HG03097 (cell line): ENCODE results near the gene ADH4.
"Not testable (repeated sequence)": the region's sequence is repeated elsewhere in the genome, so short reads cannot be mapped to it uniquely, and the experiment has no call there.

Experiments
- ATAC-seq: cut with Tn5 transposase; IDR thresholded peaks from one replicate; pipeline ENCODE4 v1.9.1; 2021; ENCODE audit not compliant: unreplicated experiment, low FRiP score

Gene ADH4

DNA sequence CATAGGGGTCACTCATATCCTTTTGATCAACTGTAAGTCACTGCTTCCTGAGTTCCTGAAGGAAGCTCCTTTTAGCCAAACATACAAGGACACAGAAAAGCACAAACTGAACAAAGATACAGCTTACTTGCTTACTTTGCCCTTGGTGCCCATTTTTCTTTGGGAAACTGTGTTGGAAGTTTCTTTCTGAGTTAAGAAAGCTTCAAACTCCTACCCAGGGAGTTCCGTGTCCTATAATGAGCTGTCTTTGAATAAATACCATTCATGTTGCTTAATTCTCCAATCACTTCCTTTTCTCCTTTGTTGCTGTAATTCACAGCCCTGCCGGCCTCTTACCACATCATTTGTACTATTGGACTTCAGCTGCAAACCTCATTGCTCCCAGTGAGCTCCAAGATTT is at the start of gene ADH4:
TSS of gene ADH4 (minus strand) at position 228 of the 400 bp plus-strand sequence. CDS start at position 153, 75 bp downstream.
- no peak for ATAC-seq

GRCh38 chr4:99190336-99190735 is 46.2 kb upstream of the ADH4 start:
- ATAC-seq = no peak

GRCh38 chr4:99189900-99190299 is 45.8 kb upstream of the ADH4 start:
- not testable (repeated sequence) for ATAC-seq

GRCh38 chr4:99186029-99186428 is 41.9 kb upstream of the ADH4 start:
- no peak for ATAC-seq

- ATAC-seq = no peak
Observed at GRCh38 chr4:99185581-99185980, 41.5 kb upstream of the ADH4 start.

DNA sequence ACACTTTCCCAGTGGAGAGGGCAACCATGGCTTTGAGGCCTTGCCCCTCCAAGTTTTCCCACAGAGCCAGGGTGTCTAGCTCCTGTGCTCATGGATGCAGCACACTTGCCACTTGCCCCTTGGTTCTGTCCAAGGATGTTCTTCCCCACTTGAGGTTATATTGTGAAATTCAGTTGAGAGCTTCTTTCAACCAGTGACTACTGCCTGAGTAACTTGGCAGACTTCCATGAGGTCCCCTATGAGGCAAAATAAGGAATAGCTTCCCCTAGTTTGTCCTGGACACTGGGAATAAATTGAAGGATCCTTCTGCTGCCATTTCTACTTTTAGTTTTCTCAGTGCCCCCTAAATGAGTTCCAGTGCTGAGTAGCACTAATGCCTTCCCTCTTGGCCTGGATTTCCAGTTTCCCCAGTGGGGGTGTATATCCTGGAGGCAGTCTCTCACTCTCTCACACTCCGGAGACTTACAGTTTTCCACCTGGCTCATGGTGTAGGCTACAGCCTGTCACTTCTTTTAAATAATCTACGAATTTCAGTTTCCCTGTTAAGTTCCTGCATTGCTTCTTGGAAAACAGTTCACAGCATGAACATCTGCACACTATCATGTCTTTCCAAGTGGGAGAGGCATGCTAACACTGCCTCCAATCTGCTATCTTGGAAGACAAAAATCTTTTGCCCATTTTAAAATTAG is 36.4 kb upstream of the ADH4 start:
- no peak for ATAC-seq

DNA sequence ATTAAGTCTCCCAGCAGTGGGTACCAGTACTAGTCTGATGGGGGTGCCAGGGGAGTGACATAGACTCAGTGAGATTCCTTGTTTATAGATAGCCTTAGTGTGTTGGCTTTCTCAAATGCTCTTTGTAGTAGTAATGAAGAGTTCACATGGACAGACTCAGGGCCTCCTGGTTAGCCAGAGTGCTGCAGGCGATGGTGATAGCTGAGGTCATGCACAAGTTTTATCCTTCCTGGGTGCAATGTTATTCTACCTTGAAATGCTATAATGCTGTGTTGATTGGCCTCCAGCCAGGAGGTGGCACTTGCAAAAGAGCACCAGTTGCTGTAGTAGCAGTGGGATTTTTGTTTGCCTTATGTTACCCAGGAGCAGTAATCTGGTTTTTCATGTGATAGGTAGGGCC is 35.5 kb upstream of the ADH4 start:
- ATAC-seq = no peak

DNA sequence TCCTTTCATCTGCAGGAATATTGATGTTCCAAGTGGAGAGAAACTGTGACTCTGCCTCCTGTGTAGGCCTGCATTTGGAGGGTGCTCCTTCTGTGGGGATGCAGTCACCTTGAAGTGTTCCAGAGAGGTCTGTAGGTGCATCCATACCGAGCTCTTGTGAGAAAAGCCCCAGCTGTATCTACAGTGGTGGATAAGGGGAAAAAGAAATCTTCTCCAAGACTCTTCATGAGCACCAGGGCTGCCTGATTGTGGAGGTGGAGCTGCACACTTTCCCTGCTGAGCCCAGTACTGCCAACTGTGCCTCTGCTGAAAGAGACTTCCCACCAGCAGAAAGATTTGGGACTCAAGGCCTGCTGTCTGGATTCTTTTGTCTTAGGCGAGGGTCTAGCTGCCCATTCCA is 35.1 kb upstream of the ADH4 start:
- ATAC-seq = no peak

- no peak for ATAC-seq
Observed at GRCh38 chr4:99166544-99166943, 22.4 kb upstream of the ADH4 start.

GRCh38 chr4:99165978-99166377 is 21.9 kb upstream of the ADH4 start:
- ATAC-seq = no peak

DNA sequence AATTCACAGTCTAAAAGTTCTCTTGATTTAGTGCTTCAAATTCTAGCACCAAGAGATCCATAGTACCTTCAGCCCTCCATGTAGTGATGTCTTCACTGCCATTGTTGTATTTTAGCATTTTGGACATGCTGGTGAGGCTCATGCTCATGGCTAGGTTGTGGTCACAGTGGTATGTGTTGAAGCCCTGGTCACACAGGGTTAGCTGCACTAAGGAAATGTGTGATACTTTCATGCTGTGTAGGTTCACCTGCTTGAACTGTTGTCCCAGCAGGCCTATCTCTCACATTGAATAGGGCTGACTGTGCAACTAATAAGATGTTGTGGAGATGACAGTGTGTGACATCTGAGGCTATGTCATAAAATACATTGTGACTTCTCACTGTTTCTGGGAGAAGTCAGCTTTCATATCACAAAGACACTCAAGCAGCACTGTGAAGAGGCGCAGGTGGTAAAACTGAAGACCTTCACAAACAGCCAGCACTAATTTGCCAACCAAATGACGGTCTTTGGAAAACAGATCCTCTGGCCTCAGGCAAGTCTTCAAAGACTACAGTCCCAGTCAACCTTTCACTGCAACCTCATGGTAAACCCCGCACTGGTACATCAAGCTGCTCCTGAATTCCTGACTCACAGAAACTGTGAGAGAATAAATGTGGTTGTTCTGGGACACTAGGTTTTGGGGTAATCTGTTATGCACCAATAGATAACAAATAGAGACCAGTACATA is 17.4 kb upstream of the ADH4 start:
- no peak for ATAC-seq

GRCh38 chr4:99159699-99160098 is 15.6 kb upstream of the ADH4 start:
- ATAC-seq = no peak

DNA sequence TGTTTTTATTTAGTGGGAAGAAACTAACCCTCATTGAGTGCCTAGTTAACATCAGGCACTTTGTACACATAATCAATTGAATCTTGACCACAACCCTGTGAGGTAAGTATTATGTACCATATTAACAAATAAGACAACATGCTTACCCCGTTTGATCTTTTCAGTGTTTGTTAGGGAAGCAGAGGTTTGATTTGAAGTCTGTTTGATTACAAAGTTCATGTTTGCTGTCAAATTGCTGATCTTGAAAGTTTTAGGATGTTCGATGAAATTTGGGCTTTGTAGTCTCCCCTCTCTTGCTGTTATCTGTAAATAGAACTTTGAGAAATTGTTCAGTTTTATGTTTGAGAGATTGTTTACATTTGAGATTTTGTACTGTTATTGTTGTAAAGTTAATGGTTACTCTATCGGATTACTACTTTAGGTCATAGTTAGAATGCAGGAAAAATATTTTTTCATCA is 13.4 kb upstream of the ADH4 start:
- ATAC-seq = no peak

- ATAC-seq = no peak
Observed at GRCh38 chr4:99156992-99157391, 12.9 kb upstream of the ADH4 start.

- ATAC-seq = no peak
Observed at GRCh38 chr4:99154658-99155342, 10.7 kb upstream of the ADH4 start.

DNA sequence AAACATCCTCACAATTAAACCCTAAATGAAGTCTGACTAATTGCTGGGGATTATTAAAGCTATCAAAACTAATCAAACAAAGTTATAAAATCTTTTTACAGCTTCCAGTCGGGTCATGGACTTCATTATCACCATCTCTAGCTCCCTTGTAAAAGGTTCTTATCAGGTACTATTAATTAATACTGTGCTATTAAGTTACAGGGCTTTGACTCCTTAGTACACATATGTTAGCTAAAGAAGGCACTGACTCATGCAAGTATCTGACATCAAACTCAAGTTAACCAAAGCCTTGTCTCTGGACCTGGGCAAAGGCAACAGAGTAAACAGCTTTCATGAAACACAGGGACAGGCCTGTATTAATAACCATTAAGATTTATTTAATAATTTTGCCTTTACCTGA is 7.9 kb upstream of the ADH4 start:
- ATAC-seq = no peak

GRCh38 chr4:99151452-99151851 is 7.4 kb upstream of the ADH4 start:
- no peak for ATAC-seq

DNA sequence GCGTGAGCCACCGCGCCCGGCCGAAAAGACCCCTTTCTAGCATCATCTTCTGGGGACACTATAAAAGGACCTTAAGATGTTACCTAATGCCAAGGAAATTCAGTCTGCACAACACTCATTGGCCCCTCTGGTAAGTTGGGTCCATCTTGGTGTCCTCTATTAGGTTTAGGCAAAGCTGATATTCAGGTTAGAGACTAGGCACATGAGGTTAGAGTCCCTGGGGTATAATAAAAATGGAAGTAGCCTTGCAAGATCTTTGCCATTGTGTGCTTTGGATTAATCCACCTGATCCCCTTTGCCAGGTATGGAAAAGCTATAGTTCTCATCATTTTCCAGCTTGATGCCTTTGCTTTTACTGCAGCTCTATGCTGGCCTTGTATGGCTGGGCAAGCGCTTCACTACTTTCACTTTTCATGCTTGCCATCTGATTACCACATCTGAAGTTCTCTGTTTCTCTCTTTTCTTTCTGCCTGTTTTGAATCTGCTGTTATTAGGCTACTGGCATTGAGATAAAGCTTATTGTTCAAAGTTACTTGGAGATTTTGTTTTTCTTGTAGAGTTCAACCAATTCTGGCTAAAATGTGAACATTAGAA is 5.4 kb upstream of the ADH4 start:
- no peak for ATAC-seq

DNA sequence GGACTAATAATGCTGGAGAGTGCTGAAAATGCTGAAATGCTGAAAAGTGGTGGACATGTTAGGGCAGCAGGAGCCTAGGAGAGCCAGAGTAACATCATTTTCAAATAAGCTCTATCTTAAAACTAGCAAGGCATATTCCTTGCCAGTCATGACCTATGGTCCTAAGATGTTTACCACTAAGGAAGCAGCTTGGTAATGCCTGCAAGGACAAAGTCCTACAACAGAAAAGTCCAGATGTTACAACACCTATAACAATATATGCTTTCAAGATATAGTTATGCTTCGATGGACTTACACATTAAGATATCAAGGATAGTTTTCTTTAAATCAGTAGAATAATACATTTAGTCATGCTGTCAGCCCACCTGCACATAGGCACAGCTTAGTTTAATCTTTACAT is 4.5 kb upstream of the ADH4 start:
- ATAC-seq = no peak

DNA sequence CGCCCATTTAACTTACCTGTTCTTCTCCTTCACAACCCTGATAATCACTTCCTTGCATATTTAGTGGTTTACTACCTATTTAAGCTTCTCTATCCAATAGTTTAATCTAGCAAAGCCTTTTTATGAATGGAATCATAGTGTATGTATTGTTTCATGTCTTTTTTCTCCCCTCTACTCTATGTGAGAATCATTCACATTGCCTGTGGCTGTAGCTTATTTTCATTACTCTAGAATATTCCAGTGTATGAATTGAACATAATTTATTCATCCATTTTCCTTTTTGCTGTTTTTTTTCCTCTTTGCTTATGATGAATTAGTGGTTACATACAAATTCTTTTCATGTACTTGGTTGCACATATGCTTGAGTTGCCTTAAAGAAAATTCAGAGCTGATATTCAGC is 490 bp upstream of the ADH4 start:
- ATAC-seq = no peak

- no peak for ATAC-seq
Observed at GRCh38 chr4:99136329-99136728, 7.8 kb downstream of the ADH4 start.
